Esophagus squamous epithelium (tissue), 4 donors: ENCODE data around the gene SMOC1.

Experiments
- POLR2A ChIP-seq, 4 donors: fragments of 450-650 bp; IDR thresholded peaks; one replicate each; pipeline ENCODE4 v1.6.1; 2017; ENCODE audit warnings: antibody characterized with exemption in 4 of 4, mild to moderate bottlenecking in 4 of 4, moderate library complexity in 3 of 4
- TF ChIP-seq, protein P1 (sequence below), 6 experiments: fragments of 450-650 bp in 4 of 6; fragments of 200-600 bp in 2 of 6; sonication (generic) in 2 of 6; IDR thresholded peaks; one replicate each; pipeline ENCODE4 v1.5.1; 2016 to 2019; ENCODE audit warnings: antibody characterized with exemption in 6 of 6, mild to moderate bottlenecking in 4 of 6, moderate library complexity in 4 of 6

DNA sequence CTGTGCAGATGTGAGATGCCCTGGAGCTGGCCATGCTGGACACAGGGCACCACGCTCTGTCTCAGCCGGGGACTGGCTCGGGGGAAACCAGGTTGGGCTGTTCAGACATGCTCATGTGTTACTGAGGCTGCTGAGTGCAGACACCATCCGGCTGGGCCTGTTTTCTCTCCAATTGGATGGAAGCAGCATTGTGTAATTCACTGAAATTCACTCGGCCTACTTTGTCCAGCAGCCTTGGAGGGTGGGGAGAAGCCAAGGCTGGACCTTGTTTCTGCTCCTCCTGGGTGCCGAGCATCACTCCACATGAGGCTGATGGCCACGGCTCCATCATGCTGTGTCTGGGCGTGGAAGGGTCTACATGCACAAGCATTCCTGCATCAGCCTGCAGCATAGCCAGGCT lies 130.7 kb downstream of the SMOC1 start:
- TF ChIP-seq, protein P1, sequence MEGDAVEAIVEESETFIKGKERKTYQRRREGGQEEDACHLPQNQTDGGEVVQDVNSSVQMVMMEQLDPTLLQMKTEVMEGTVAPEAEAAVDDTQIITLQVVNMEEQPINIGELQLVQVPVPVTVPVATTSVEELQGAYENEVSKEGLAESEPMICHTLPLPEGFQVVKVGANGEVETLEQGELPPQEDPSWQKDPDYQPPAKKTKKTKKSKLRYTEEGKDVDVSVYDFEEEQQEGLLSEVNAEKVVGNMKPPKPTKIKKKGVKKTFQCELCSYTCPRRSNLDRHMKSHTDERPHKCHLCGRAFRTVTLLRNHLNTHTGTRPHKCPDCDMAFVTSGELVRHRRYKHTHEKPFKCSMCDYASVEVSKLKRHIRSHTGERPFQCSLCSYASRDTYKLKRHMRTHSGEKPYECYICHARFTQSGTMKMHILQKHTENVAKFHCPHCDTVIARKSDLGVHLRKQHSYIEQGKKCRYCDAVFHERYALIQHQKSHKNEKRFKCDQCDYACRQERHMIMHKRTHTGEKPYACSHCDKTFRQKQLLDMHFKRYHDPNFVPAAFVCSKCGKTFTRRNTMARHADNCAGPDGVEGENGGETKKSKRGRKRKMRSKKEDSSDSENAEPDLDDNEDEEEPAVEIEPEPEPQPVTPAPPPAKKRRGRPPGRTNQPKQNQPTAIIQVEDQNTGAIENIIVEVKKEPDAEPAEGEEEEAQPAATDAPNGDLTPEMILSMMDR (IDR thresholded peaks at IDR 0.05) = no peak
- TF ChIP-seq POLR2A (IDR thresholded peaks at IDR 0.05) = no peak
